SK-N-SH treated with all-trans-retinoic acid at 6 μM for 48 hours (cell line): Measurements from ENCODE around the gene PRKCE.

Source experiments
- ATAC-seq: fragments of 200-7000 bp; cut with Tn5 transposase; 3 replicates; pipeline ENCODE4 v1.9.1; 2020; ENCODE audit warnings: mild to moderate bottlenecking, moderate library complexity
- ARNTL ChIP-seq: fragments of 450-650 bp; formaldehyde crosslinking; IDR thresholded peaks from 2 replicates; pipeline ENCODE4 v1.5.0; 2020; ENCODE audit warnings: low read depth, mild to moderate bottlenecking, moderate library complexity, borderline replicate concordance
- BACH2 ChIP-seq: fragments of 250-450 bp; sonication (Bioruptor Pico); IDR thresholded peaks from 2 replicates; pipeline ENCODE4 v1.9.0; 2021; ENCODE audit warnings: mild to moderate bottlenecking, borderline replicate concordance
- CSDC2 ChIP-seq: fragments of 250-450 bp; sonication (Bioruptor Pico); IDR thresholded peaks from 2 replicates; pipeline ENCODE4 v1.5.0; 2020; ENCODE audit warnings: mild to moderate bottlenecking, moderate library complexity
- ESRRG ChIP-seq: fragments of 250-450 bp; sonication (Bioruptor Pico); IDR thresholded peaks from 2 replicates; pipeline ENCODE4 v1.6.1; 2021; ENCODE audit warnings: mild to moderate bottlenecking
- GLIS3 ChIP-seq: fragments of 250-450 bp; sonication (Bioruptor Pico); IDR thresholded peaks from 2 replicates; pipeline ENCODE4 v1.5.0; 2020; ENCODE audit warnings: mild to moderate bottlenecking, moderate library complexity
- ISL1 ChIP-seq: fragments of 250-450 bp; sonication (Bioruptor Pico); IDR thresholded peaks from 2 replicates; pipeline ENCODE4 v2.1.2; 2022; ENCODE audit warnings: mild to moderate bottlenecking, moderate library complexity
- OSR1 ChIP-seq: fragments of 250-450 bp; sonication (Bioruptor Pico); IDR thresholded peaks from 2 replicates; pipeline ENCODE4 v1.8.0; 2022; ENCODE audit warnings: moderate library complexity, mild to moderate bottlenecking, inconsistent platforms
- PPARA ChIP-seq: fragments of 250-450 bp; sonication (Bioruptor Pico); IDR thresholded peaks from 2 replicates; pipeline ENCODE4 v1.5.0; 2020; ENCODE audit warnings: mild to moderate bottlenecking, borderline replicate concordance
- RARB ChIP-seq: fragments of 250-450 bp; sonication (Bioruptor Pico); IDR thresholded peaks from 2 replicates; pipeline ENCODE4 v1.8.0; 2021; ENCODE audit warnings: mild to moderate bottlenecking, moderate library complexity
- SNAI2 ChIP-seq: fragments of 250-450 bp; sonication (Bioruptor Pico); IDR thresholded peaks from 2 replicates; pipeline ENCODE4 v1.5.0; 2020; ENCODE audit warnings: mild to moderate bottlenecking, moderate library complexity
- TOX ChIP-seq: fragments of 250-450 bp; sonication (Bioruptor Pico); IDR thresholded peaks from 2 replicates; pipeline ENCODE4 v1.8.0; 2021; ENCODE audit warnings: mild to moderate bottlenecking, moderate library complexity, borderline replicate concordance
- ZC3H10 ChIP-seq: fragments of 250-450 bp; sonication (Bioruptor Pico); IDR thresholded peaks from 2 replicates; pipeline ENCODE4 v1.5.1; 2021; ENCODE audit warnings: mild to moderate bottlenecking, moderate library complexity
- ZFP3 ChIP-seq: fragments of 250-450 bp; sonication (Bioruptor Pico); IDR thresholded peaks from 2 replicates; pipeline ENCODE4 v1.5.0; 2020; ENCODE audit warnings: mild to moderate bottlenecking, moderate library complexity
- ZFP30 ChIP-seq: fragments of 450-650 bp; formaldehyde crosslinking; IDR thresholded peaks from 2 replicates; pipeline ENCODE4 v1.5.0; 2022; ENCODE audit warnings: mild to moderate bottlenecking, moderate library complexity
- ZNF70 ChIP-seq: fragments of 450-650 bp; formaldehyde crosslinking; IDR thresholded peaks from 2 replicates; pipeline ENCODE4 v1.5.0; 2020; ENCODE audit warnings: mild to moderate bottlenecking, moderate library complexity
- TF ChIP-seq, protein P1 (sequence below): fragments of 250-450 bp; sonication (Bioruptor Pico); IDR thresholded peaks from 2 replicates; pipeline ENCODE4 v1.8.0; 2021; ENCODE audit warnings: low read depth, mild to moderate bottlenecking, moderate library complexity, borderline replicate concordance
- TF ChIP-seq, protein P2 (sequence below): fragments of 250-450 bp; sonication (Bioruptor Pico); IDR thresholded peaks from 2 replicates; pipeline ENCODE4 v1.5.1; 2021; ENCODE audit warnings: mild to moderate bottlenecking, moderate library complexity
- TF ChIP-seq, protein P3 (sequence below): fragments of 250-450 bp; sonication (Bioruptor Pico); IDR thresholded peaks from 2 replicates; pipeline ENCODE4 v1.5.1; 2020; ENCODE audit warnings: low read depth, mild to moderate bottlenecking, moderate library complexity
- TF ChIP-seq, protein P4 (sequence below): fragments of 250-450 bp; sonication (Bioruptor Pico); IDR thresholded peaks from 2 replicates; pipeline ENCODE4 v1.5.0; 2020; ENCODE audit warnings: mild to moderate bottlenecking, moderate library complexity

The PRKCE gene

DNA sequence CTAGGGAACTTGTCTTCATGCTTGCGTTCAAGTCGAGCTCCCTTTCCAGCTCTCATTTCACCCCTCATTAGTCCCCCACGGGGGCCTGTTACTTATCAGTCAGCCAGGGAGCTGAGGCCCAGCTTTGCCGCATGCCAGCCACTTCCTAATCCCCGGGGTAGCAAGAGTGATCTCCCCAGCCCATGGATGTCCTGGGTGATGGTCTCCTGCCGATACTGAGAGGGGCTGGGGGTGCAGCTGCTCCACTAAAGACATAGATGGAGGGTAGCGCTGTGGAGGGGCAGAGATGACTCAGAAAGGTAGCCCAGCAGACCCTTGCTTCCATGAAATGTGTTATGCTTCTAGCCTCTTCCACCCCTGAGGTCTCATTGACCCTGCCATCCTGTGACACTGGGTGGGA, 331.7 kb downstream of the PRKCE start:
- TF ChIP-seq ESRRG, result no peak
- TF ChIP-seq, protein P1, sequence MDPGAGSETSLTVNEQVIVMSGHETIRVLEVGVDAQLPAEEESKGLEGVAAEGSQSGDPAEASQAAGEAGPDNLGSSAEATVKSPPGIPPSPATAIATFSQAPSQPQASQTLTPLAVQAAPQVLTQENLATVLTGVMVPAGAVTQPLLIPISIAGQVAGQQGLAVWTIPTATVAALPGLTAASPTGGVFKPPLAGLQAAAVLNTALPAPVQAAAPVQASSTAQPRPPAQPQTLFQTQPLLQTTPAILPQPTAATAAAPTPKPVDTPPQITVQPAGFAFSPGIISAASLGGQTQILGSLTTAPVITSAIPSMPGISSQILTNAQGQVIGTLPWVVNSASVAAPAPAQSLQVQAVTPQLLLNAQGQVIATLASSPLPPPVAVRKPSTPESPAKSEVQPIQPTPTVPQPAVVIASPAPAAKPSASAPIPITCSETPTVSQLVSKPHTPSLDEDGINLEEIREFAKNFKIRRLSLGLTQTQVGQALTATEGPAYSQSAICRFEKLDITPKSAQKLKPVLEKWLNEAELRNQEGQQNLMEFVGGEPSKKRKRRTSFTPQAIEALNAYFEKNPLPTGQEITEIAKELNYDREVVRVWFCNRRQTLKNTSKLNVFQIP (CRISPR knock-in tag), result no peak
- no peak for TF ChIP-seq GLIS3 (CRISPR knock-in tag)
- no peak for TF ChIP-seq ZC3H10 (CRISPR knock-in tag)
- TF ChIP-seq RARB (CRISPR knock-in tag), result no peak
- no peak for TF ChIP-seq TOX (CRISPR knock-in tag)
- TF ChIP-seq, protein P2, sequence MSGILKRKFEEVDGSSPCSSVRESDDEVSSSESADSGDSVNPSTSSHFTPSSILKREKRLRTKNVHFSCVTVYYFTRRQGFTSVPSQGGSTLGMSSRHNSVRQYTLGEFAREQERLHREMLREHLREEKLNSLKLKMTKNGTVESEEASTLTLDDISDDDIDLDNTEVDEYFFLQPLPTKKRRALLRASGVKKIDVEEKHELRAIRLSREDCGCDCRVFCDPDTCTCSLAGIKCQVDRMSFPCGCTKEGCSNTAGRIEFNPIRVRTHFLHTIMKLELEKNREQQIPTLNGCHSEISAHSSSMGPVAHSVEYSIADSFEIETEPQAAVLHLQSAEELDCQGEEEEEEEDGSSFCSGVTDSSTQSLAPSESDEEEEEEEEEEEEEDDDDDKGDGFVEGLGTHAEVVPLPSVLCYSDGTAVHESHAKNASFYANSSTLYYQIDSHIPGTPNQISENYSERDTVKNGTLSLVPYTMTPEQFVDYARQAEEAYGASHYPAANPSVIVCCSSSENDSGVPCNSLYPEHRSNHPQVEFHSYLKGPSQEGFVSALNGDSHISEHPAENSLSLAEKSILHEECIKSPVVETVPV (CRISPR knock-in tag), result no peak
- no peak for TF ChIP-seq PPARA (CRISPR knock-in tag)
- TF ChIP-seq SNAI2 (CRISPR knock-in tag), result no peak
- TF ChIP-seq, protein P3, sequence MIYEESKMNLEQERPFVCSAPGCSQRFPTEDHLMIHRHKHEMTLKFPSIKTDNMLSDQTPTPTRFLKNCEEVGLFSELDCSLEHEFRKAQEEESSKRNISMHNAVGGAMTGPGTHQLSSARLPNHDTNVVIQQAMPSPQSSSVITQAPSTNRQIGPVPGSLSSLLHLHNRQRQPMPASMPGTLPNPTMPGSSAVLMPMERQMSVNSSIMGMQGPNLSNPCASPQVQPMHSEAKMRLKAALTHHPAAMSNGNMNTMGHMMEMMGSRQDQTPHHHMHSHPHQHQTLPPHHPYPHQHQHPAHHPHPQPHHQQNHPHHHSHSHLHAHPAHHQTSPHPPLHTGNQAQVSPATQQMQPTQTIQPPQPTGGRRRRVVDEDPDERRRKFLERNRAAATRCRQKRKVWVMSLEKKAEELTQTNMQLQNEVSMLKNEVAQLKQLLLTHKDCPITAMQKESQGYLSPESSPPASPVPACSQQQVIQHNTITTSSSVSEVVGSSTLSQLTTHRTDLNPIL (CRISPR knock-in tag), result no peak
- TF ChIP-seq, protein P4, sequence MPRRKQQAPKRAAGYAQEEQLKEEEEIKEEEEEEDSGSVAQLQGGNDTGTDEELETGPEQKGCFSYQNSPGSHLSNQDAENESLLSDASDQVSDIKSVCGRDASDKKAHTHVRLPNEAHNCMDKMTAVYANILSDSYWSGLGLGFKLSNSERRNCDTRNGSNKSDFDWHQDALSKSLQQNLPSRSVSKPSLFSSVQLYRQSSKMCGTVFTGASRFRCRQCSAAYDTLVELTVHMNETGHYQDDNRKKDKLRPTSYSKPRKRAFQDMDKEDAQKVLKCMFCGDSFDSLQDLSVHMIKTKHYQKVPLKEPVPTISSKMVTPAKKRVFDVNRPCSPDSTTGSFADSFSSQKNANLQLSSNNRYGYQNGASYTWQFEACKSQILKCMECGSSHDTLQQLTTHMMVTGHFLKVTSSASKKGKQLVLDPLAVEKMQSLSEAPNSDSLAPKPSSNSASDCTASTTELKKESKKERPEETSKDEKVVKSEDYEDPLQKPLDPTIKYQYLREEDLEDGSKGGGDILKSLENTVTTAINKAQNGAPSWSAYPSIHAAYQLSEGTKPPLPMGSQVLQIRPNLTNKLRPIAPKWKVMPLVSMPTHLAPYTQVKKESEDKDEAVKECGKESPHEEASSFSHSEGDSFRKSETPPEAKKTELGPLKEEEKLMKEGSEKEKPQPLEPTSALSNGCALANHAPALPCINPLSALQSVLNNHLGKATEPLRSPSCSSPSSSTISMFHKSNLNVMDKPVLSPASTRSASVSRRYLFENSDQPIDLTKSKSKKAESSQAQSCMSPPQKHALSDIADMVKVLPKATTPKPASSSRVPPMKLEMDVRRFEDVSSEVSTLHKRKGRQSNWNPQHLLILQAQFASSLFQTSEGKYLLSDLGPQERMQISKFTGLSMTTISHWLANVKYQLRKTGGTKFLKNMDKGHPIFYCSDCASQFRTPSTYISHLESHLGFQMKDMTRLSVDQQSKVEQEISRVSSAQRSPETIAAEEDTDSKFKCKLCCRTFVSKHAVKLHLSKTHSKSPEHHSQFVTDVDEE (CRISPR knock-in tag), result no peak
- no peak for ATAC-seq

DNA sequence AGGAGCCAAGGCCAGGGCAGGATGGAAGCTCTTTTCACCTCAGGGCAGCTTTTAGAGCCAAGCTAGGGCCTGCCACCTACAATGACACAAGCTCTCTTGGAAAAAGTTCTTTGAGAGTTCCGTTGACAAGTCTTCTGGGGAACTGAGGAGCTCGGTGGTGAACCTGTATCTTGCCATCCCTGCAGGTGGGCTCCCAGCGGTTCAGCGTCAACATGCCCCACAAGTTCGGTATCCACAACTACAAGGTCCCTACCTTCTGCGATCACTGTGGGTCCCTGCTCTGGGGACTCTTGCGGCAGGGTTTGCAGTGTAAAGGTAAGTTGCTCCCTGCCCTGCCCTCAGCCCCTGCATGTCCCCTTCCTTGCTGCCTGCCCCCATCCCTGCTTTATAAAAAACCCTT, 332.9 kb downstream of the PRKCE start:
- no peak for TF ChIP-seq BACH2
- TF ChIP-seq, protein P3 (CRISPR knock-in tag), result no peak
- no peak for TF ChIP-seq ARNTL (CRISPR knock-in tag)
- TF ChIP-seq CSDC2 (CRISPR knock-in tag), result no peak
- no peak for TF ChIP-seq ZFP30 (CRISPR knock-in tag)
- no peak for TF ChIP-seq GLIS3 (CRISPR knock-in tag)
- no peak for TF ChIP-seq ISL1 (CRISPR knock-in tag)
- TF ChIP-seq ZFP3 (CRISPR knock-in tag), result no peak
- TF ChIP-seq, protein P1 (CRISPR knock-in tag), result no peak
- no peak for TF ChIP-seq OSR1 (CRISPR knock-in tag)
- no peak for TF ChIP-seq ZNF70
- ATAC-seq, result no peak

DNA sequence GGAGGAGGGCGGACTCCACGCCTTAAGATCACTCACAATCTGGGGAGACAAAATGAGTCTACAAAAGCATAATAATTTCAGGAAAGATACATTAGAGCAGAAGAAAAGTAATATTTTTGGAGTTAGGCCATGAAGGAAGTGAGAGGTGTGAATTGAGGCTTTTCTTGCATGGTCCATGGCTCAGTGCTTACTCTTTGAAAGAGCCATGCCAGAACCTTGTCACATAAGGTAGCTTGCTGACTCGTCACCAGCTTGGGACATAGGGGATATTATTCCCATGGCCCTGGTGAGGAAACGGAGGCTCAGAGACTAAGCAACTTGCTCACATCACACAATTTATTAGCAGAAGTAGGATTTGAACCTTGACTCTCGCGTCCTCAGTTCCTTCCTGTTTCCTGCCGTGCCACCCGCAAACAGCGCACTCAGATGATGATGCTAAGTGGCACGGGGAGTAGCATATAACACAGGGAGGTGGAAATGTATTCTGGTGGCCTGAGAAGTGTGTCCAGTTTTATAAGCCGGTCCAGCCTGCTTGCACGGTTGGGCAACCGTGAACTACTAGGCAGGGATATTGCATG, 333.5 kb downstream of the PRKCE start:
- no peak for ATAC-seq
- TF ChIP-seq PPARA (CRISPR knock-in tag) (no peak), BACH2 (no peak), ZNF70 (no peak), GLIS3 (CRISPR knock-in tag) (no peak), ZC3H10 (CRISPR knock-in tag) (no peak), RARB (CRISPR knock-in tag) (no peak), CSDC2 (CRISPR knock-in tag) (no peak), ARNTL (CRISPR knock-in tag) (no peak)
- TF ChIP-seq, protein P4 (CRISPR knock-in tag), result no peak
- TF ChIP-seq, protein P3 (CRISPR knock-in tag), result no peak
- TF ChIP-seq, protein P2 (CRISPR knock-in tag), result no peak
- TF ChIP-seq, all 23 proteins: peak for 0
